Transverse colon (tissue), 4 donors: ENCODE data around the gene GRM7.

Experiments
- CTCF ChIP-seq, 5 experiments: fragments of 200-600 bp in 3 of 5; fragments of 450-650 bp in 2 of 5; sonication (generic) in 3 of 5; IDR thresholded peaks; 1 replicate in 2 of 5; 2 replicates in 3 of 5; pipeline ENCODE4 v1.5.1; 2016 to 2017; ENCODE audit warnings: antibody characterized with exemption in 5 of 5, inconsistent platforms in 3 of 5, mild to moderate bottlenecking in 2 of 5, moderate library complexity in 1 of 5
- EP300 ChIP-seq: sonication (generic); formaldehyde crosslinking; IDR thresholded peaks from one replicate; pipeline ENCODE4 v1.6.1; 2017; ENCODE audit warnings: antibody characterized with exemption, low read depth
- POLR2A ChIP-seq: fragments of 450-650 bp; IDR thresholded peaks from one replicate; pipeline ENCODE4 v1.6.1; 2016; ENCODE audit warnings: antibody characterized with exemption, mild to moderate bottlenecking, moderate library complexity
- POLR2AphosphoS5 ChIP-seq, 3 donors: sonication (generic); formaldehyde crosslinking; IDR thresholded peaks; one replicate each; pipeline ENCODE4 v1.6.1; 2016; ENCODE audit warnings: antibody characterized with exemption in 3 of 3

GRCh38 chr3:7447197-7447769 lies 586.4 kb downstream of the GRM7 start:
- TF ChIP-seq CTCF (IDR thresholded peaks at IDR 0.05) (no peak), POLR2AphosphoS5 (IDR thresholded peaks at IDR 0.05) (no peak), EP300 (no peak), POLR2A (no peak)
